Activated CD4-positive, alpha-beta T cell treated with anti-CD3 and anti-CD28 coated beads for 24 hours (primary cell): Measurements from ENCODE around the gene HCN4.
A peak's percentile ranks its signal among the peaks of the same experiment; 100 is the strongest.

ENCODE experiments used
- DNase-seq, 2 donors: peaks; one replicate each; pipeline ENCODE4 v3.0.0-alpha.2; 2020; ENCODE audit warnings: low read depth in 2 of 2

HCN4 gene

DNA sequence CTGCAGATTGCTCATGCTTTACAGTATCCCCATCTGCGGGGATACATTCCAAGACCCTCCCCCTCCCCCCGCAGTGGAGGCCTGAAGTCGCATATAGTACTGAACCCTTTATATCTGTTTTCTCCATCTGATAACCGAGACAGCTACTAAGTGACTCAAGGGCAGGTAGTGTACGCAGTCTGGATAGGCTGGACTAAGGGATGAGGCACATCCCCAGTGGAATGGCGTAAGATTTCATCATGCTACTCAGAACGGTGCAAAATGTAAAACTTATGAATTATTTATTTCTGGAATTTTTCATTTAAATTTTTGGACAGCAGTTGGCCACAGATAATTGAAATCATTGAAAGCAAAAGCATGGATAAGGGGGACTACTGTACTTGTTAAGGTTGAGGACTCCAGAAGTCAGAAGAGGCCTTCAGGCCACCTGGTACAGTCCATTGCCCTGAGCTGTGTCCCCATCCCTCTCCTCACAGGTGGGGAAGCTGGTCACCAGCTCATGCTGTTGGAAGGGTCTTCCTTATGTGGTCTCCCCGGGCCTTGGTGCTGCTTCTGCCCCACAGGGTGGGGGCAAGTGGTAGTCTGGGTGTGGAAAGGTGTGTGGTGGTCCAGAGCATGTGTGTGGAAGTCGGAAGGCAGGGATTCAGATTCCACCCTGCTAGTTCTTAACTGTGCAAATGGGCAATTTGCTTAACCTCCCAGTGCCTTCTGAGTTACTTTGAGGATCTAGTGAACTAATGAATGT lies 72.0 kb downstream of the HCN4 start:
- no peak for DNase-seq

DNA sequence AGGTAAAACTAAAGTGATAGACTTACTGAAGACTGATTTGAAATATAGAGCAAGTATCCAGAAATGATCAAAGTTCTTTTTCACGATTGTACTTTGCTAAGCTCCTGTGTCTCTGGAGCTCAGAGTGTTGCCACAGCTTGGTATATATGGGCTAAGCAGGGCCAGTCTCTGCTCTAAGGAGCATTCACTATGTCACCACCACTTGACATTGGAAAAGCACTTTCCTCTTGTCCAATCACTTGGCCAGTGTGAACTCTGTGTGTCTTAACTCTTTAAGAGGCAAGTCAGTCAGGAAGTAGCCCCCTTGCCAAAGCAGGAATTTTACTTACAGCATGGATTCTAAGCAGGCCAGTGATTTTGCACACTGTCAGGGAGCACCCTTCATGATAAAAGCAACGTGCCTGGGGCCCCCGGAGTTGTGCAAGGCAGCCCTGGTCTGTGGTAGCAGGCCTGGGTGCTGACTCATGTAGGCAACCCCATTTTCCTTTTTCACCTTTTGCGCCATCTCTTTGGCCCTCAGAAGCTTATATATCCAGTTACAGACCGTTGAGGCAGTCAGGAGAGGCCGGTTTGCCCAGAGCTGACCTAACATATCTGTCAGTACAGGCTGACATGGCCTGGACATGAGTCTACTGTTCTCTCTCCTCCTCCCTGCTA lies 73.0 kb downstream of the HCN4 start:
- no peak for DNase-seq

DNA sequence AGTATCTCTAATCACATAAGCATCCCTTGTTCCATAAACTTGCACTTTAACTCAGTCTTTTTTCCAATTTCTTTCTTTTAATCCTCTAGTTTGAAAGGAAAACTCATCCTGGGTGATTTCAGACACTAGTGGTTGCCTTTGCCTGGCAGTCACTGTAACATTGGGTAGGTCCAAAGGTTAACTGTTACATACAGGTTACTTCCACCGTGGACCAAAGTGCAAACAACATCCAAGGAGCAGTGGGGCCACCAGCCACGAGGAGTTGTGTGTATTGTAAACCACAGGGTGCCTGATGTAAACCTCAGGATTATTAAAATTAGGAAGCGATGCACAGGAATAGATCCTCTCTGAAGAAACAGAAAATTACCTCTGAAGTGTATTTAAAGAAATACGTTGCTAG lies 75.0 kb downstream of the HCN4 start:
- DNase-seq, result no peak

DNA sequence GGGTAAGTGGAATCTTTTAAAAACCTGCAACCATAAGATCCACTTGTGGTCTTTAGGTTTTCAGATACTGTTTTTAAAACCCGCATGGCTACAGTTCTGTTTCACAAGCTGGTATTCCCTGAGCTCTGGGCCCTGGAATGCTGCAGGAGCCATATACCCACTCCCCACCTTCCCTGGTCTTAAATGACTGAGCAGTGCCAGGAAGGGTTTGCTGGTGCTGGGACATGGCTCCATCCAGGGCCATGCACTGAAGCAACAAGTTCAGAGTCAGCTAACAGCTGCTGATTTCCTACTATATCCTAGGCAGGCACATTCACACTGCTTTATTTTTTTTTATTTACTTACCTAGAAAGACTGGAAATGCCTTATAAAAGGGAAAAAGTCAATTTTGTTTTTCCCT lies 77.3 kb downstream of the HCN4 start:
- no peak for DNase-seq

DNA sequence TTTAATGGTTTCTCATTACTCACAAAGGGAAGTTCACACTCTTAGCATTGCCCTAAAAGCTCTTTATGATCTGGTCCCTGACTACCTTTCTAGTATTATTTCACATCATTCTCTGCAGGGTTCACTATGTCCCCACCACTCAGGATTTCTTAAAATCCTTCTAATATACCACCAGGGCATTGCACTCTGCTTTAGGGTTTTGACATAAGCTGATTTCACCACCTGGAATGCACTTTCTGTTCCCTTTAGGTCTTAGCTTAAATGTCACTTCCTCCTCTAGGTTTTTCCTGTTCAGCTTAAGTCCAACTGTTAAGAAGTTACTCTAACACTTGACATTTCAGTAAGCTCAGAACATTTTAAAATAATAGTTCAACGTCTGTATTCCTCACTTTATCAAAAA lies 81.7 kb downstream of the HCN4 start:
- no peak for DNase-seq

DNA sequence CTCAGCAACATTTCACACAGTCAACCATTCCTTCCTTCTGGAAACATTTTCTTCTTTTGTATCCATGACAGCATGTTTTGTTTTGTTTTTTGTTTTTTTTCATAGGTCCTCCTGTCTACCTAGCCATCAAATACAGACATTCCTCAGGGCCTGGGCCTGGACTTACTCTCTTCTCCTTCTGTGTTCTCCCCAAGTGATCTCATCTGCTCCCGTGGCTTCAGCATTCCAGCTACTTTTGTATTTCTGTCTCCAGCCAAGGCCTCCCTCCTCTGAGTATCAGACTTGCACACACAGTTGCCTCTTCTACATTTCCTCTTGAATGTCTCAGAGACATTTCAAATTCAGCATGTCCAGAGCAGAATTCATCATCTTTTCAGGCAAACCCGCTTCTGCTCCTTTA lies 82.4 kb downstream of the HCN4 start:
- no peak for DNase-seq

DNA sequence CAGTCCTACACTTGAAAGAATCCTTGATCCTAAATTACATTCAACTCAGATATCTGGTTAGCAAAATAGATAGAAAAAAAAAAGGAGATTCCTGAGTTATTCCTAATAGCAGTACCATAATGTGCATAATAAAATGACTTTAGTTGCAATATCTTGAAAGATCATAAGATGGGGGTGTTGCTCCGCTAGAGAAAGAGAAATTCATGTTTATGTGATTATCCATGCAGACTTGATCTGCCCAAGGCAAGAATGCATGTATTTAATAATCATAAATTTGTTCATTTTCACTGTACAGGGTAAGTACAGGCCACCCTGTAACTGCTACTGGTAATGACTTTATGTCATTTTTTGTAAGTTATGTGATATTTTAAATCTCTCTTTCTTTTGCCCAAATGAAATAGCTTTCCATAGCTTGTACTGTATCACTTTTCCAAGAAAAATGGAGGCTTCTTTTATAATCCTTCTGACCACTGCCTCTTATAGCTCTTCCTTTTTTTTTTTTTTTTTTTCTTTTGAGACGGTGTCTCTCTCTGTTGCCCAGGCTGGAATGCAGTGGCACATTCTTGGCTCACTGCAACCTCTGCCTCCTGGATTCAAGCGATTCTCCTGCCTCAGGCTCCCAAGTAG lies 84.6 kb downstream of the HCN4 start:
- no peak for DNase-seq

DNA sequence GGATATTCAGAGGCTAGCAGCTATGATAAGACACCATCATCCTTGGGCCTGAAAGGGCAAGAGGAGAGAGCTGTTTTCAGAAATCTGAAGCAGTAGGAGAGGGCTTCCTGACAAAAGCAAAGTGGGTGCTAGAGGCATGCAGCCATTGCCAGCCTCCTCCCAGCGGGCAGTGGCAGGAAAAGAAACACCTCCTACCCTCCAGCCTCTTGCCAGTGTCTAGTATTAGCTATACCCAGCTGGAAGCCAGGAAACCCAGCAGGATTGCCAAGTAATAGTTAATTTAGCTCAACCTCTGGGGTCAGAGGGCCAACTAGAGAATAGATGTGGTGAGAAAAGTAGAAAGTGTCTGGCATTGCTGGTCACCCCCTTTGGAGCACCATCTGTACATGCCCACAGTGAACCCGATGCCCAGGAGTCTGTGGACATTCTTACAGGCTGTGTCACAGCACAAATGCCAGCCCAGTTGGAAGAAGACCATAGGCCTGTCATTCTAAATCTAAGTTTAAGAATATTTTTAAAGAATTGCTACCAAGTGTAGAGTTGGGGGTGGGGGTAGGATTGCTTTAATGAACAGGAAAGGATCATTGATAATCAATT lies 85.3 kb downstream of the HCN4 start:
- no peak for DNase-seq

DNA sequence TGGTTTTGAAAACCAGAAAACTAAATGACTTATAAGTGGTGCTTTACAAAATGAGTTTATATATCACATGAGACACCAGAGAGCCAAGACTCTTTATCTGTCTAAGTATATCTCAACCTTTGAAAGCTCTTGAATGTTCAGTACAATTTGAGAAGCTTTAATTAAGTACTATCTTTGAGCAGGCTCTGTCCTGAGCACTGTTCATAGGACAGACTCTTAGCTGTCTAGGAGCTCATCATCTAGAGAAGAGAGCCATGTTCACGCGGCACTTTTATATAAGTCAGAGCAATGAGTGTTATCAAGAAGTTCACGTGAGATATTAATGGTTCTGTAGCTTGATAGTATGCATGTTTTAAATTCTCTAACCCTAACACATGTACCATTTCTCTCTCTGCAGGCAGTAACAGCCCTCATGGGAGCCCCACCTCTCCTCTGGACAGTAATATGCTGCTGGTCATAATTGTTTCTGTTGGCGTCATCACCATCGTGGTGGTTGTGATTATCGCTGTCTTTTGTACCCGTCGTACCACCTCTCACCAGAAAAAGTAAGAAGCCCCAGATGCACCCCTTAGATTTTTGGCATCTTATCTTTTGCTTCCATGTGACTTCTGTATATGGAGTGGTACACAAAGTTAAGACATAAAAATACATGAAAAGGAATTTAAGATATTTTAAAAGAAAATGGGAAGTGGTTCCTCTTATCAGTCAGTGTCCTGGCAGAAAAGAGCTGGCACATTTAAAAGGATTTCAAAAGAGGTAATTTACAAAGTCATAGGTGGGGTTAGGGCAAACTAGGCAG lies 86.0 kb downstream of the HCN4 start:
- no peak for DNase-seq

DNA sequence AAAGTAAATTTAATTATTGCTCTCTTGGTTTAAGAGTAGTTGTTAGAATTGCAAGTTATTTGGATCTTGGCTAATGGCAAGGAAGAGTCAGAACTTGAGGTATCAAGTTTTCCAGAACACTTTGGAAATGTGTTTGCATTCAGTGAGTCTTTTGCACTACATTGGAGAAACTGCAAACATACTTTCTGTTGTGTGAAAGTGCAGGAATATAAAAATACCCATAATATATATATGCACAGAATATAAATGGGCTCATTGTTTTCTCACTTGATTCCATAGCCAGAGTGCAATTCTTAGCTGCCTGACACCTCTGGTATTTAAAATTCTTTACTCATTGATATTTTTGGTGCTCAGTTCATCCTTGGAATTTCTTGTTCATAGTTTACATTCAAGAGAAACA lies 92.9 kb downstream of the HCN4 start:
- DNase-seq, result no peak

DNA sequence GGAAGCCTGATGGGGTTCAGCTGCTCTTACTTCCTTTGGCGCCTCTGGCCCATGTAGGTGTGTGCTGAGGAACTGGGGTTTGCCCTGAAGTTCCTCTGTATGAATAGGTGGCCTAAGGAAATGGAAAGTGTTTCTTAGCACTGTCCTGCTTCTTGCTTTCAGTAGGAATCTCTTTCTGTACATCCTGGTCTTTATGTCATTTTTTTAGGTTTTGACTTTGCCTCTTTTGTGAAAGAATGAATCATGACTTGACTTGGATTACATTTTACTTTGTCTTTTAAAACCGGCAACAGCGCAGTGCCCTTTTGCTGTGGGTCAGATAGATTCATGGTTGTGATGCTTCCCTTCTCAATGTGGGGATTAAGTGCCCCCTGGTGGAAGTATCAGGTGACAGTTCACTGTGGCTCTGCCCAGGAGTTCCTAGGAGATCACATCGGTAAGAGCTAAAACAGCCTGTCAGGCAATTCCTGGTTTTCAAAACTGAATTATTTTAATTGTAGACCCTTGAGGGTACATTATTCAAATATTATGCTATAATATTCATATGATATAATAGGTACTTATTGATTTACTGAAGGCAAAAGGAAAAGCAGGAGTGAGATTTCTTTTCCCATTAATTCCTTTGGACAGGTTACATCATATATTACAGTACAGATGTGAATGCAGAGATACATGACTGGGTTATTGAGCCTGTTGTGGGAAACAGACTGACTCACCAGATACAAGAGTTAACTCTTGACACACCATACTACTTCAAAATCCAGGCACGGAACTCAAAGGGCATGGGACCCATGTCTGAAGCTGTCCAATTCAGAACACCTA lies 95.4 kb downstream of the HCN4 start:
- DNase-seq, result peak; percentile 7 to 32

DNA sequence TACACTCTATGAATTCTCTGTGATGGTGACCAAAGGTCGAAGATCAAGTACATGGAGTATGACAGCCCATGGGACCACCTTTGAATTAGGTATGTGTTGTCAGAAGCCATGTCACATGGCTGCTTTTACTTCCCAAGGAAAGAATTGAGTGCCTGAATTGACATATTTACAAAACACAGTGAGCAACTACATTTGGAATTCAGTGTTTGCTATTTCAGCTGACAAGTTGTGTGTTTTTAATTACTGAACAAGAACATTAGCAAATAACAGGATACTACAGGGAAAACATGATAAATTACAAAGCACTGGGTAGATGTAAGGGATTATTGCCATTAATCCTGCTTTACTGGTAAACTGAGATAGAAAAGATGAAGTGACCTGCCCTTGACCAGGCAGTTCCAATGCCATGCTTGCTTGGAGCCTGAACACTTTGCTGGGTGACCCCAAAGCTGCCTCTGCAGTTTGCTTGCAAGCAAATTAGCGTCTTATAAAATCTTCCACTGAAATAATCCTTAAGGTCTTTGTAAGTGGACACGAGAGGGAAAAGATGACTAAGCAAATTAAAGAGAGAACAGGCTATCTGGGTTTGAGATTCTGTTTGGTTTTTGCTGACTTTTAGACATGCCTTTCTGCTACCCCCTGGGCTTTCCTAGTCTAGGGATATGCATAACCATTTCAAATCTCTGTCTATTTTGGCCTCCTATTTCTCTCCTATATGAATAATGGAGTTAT lies 98.2 kb downstream of the HCN4 start:
- DNase-seq, result no peak
